ENCODE results near the gene CASP9.
"Not testable (repeated sequence)": the region's sequence is repeated elsewhere in the genome, so short reads cannot be mapped to it uniquely, and the experiment has no call there.

CASP9 gene

GRCh38 chr1:15493869-15494390, 30.1 kb downstream of the CASP9 start:
- DNase-seq: no peak

GRCh38 chr1:15492596-15492995, 31.4 kb downstream of the CASP9 start:
- DNase-seq: no peak

- DNase-seq: not testable (repeated sequence)
Observed at GRCh38 chr1:15491010-15491409, 33.0 kb downstream of the CASP9 start.

- peak; percentile 24 for DNase-seq
Observed at GRCh38 chr1:15489052-15489736, 34.8 kb downstream of the CASP9 start.

- no peak for DNase-seq
Observed at GRCh38 chr1:15488371-15488770, 35.6 kb downstream of the CASP9 start.

GRCh38 chr1:15486844-15487610, 37.0 kb downstream of the CASP9 start:
- DNase-seq: not testable (repeated sequence)

- no peak for DNase-seq
Observed at GRCh38 chr1:15485636-15486035, 38.4 kb downstream of the CASP9 start.

- not testable (repeated sequence) for DNase-seq
Observed at GRCh38 chr1:15484443-15484842, 39.6 kb downstream of the CASP9 start.

GRCh38 chr1:15483971-15484370, 40.0 kb downstream of the CASP9 start:
- DNase-seq: no peak

- DNase-seq: not testable (repeated sequence)
Observed at GRCh38 chr1:15482983-15483543, 41.0 kb downstream of the CASP9 start.

GRCh38 chr1:15482455-15482854, 41.6 kb downstream of the CASP9 start:
- not testable (repeated sequence) for DNase-seq

- DNase-seq: no peak
Observed at GRCh38 chr1:15479654-15480347, 44.2 kb downstream of the CASP9 start.

- DNase-seq: no peak
Observed at GRCh38 chr1:15477646-15478212, 46.3 kb downstream of the CASP9 start.

- DNase-seq: no peak
Observed at GRCh38 chr1:15476927-15477326, 47.1 kb downstream of the CASP9 start.

GRCh38 chr1:15475752-15476314, 48.2 kb downstream of the CASP9 start, which contains the start of gene CELA2B:
Gene CELA2B (plus strand): TSS chr1:15476104. CDS start chr1:15476126, 22 bp downstream.
- no peak for DNase-seq

GRCh38 chr1:15472587-15472986, 51.4 kb downstream of the CASP9 start:
- DNase-seq: no peak

GRCh38 chr1:15471723-15472122, 52.3 kb downstream of the CASP9 start:
- DNase-seq: not testable (repeated sequence)

GRCh38 chr1:15471067-15471466, 52.9 kb downstream of the CASP9 start:
- not testable (repeated sequence) for DNase-seq

GRCh38 chr1:15469821-15470448, 54.1 kb downstream of the CASP9 start:
- not testable (repeated sequence) for DNase-seq

- DNase-seq: no peak
Observed at GRCh38 chr1:15469361-15469760, 54.7 kb downstream of the CASP9 start.

- DNase-seq: no peak
Observed at GRCh38 chr1:15468145-15468544, 55.9 kb downstream of the CASP9 start.

Data from SHP77 treated with DMSO at 0.1 percent for 48 hours (cell line).